WTC11 (cell line): ENCODE measurements around the gene MICA. TPM values are rescaled to one million over a fixed set of nuclear protein-coding genes. Genes with fewer than 3 reads are reported as not detected.
"Not testable (repeated sequence)": the region's sequence is repeated elsewhere in the genome, so short reads cannot be mapped to it uniquely, and the experiment has no call there.

ENCODE experiments used
- ATAC-seq: fragments of 200-7000 bp; cut with Tn5 transposase; 2 replicates; pipeline ENCODE4 v1.10.0; 2021; ENCODE audit warnings: mild to moderate bottlenecking, moderate library complexity
- CTCF ChIA-PET: fragments of 300-600 bp; sonication (Branson Sonifier 250); formaldehyde crosslinking; loops from one replicate; lab custom pipeline; 2021; ENCODE audit warnings: antibody characterized with exemption; lab: Charles Lee
- POLR2A ChIA-PET: fragments of 350-600 bp; sonication (Branson Sonifier 250); formaldehyde crosslinking; loops from one replicate; lab custom pipeline; 2021; ENCODE audit warnings: antibody characterized with exemption; lab: Charles Lee
- DNase-seq: peaks from one replicate; pipeline ENCODE4 v3.0.0; 2021; ENCODE audit warnings: low spot score
- H3K27ac Mint-ChIP-seq: 2 replicates; pipeline ENCODE4 v1.8.0; 2021; ENCODE audit warnings: mixed read lengths
- H3K27me3 Mint-ChIP-seq: 2 replicates; pipeline ENCODE4 v1.8.0; 2021; ENCODE audit warnings: low read depth, mild to moderate bottlenecking, moderate library complexity, mixed read lengths
- H3K36me3 Mint-ChIP-seq: 2 replicates; pipeline ENCODE4 v1.8.0; 2021; ENCODE audit warnings: mixed read lengths
- H3K4me1 Mint-ChIP-seq: 2 replicates; pipeline ENCODE4 v1.8.0; 2022; ENCODE audit warnings: mixed read lengths
- H3K4me3 Mint-ChIP-seq: 2 replicates; pipeline ENCODE4 v1.8.0; 2021; ENCODE audit warnings: mild to moderate bottlenecking, moderate library complexity, mixed read lengths
- H3K9me3 Mint-ChIP-seq: 2 replicates; pipeline ENCODE4 v1.8.0; 2021; ENCODE audit warnings: mixed read lengths
- E2F5 ChIP-seq: sonication (generic); formaldehyde crosslinking; IDR thresholded peaks from 2 replicates; pipeline ENCODE4 v1.8.1; 2022; ENCODE audit warnings: mild to moderate bottlenecking, moderate library complexity, missing genetic modification reagents
- ERG ChIP-seq: fragments of 250-450 bp; sonication (Bioruptor Pico); IDR thresholded peaks from 2 replicates; pipeline ENCODE4 v1.8.0; 2021; ENCODE audit warnings: mild to moderate bottlenecking
- GTF2I ChIP-seq: fragments of 250-450 bp; sonication (Bioruptor Pico); conservative IDR thresholded peaks from 2 replicates; pipeline ENCODE4 v1.4.0; 2021; ENCODE audit warnings: mild to moderate bottlenecking
- MXD4 ChIP-seq: fragments of 250-450 bp; sonication (Bioruptor Pico); IDR thresholded peaks from 2 replicates; pipeline ENCODE4 v1.8.0; 2021; ENCODE audit warnings: mild to moderate bottlenecking, moderate library complexity, borderline replicate concordance
- NR3C1 ChIP-seq: sonication (generic); formaldehyde crosslinking; conservative IDR thresholded peaks from 2 replicates; pipeline ENCODE4 v1.8.1; 2023; ENCODE audit warnings: low read depth, mild to moderate bottlenecking, missing genetic modification reagents
- RELA ChIP-seq: sonication (generic); formaldehyde crosslinking; IDR thresholded peaks from 2 replicates; pipeline ENCODE4 v1.8.1; 2022; ENCODE audit warnings: missing genetic modification reagents, mild to moderate bottlenecking, borderline replicate concordance
- SMAD3 ChIP-seq: sonication (generic); formaldehyde crosslinking; IDR thresholded peaks from 2 replicates; pipeline ENCODE4 v1.8.0; 2022; ENCODE audit warnings: missing genetic modification reagents, mild to moderate bottlenecking, borderline replicate concordance
- SP1 ChIP-seq: sonication (generic); formaldehyde crosslinking; conservative IDR thresholded peaks from 2 replicates; pipeline ENCODE4 v1.8.1; 2022; ENCODE audit warnings: missing genetic modification reagents
- TEAD1 ChIP-seq: sonication (generic); formaldehyde crosslinking; IDR thresholded peaks from 2 replicates; pipeline ENCODE4 v1.8.0; 2022; ENCODE audit warnings: mild to moderate bottlenecking, missing genetic modification reagents
- ZBTB21 ChIP-seq: sonication (generic); formaldehyde crosslinking; IDR thresholded peaks from 2 replicates; pipeline ENCODE4 v1.8.1; 2023; ENCODE audit warnings: mild to moderate bottlenecking, missing genetic modification reagents, borderline replicate concordance
- ZNF138 ChIP-seq: sonication (generic); formaldehyde crosslinking; conservative IDR thresholded peaks from 2 replicates; pipeline ENCODE4 v1.8.1; 2022; ENCODE audit warnings: mild to moderate bottlenecking, moderate library complexity, missing genetic modification reagents
- ZNF425 ChIP-seq: fragments of 250-450 bp; sonication (Bioruptor Pico); conservative IDR thresholded peaks from 2 replicates; pipeline ENCODE4 v1.9.0; 2021; ENCODE audit warnings: mild to moderate bottlenecking
- ZNF671 ChIP-seq: fragments of 250-450 bp; sonication (Bioruptor Pico); IDR thresholded peaks from 2 replicates; pipeline ENCODE4 v1.8.0; 2021; ENCODE audit warnings: mild to moderate bottlenecking
- ZSCAN18 ChIP-seq: fragments of 250-450 bp; sonication (Bioruptor Pico); IDR thresholded peaks from 2 replicates; pipeline ENCODE4 v2.1.2; 2022; ENCODE audit warnings: mild to moderate bottlenecking, moderate library complexity
- total RNA-seq: library from RNA; stranded (reverse); gene quantifications from 3 replicates; pipeline ENCODE4 v1.2.3, GENCODE V29; 2021
- TF ChIP-seq, protein P1 (sequence below): sonication (generic); formaldehyde crosslinking; IDR thresholded peaks from 2 replicates; pipeline ENCODE4 v1.8.0; 2022; ENCODE audit warnings: mild to moderate bottlenecking, missing genetic modification reagents
- TF ChIP-seq, protein P2 (sequence below): sonication (generic); formaldehyde crosslinking; IDR thresholded peaks from 2 replicates; pipeline ENCODE4 v1.8.1; 2023; ENCODE audit warnings: mild to moderate bottlenecking, missing genetic modification reagents, borderline replicate concordance
- TF ChIP-seq, protein P3 (sequence below): sonication (generic); formaldehyde crosslinking; IDR thresholded peaks from 2 replicates; pipeline ENCODE4 v1.8.0; 2023; ENCODE audit warnings: missing genetic modification reagents

The MICA gene
- total RNA-seq, 1 experiment from 2014 or later = 12.9 TPM

- TF ChIP-seq, protein P1, sequence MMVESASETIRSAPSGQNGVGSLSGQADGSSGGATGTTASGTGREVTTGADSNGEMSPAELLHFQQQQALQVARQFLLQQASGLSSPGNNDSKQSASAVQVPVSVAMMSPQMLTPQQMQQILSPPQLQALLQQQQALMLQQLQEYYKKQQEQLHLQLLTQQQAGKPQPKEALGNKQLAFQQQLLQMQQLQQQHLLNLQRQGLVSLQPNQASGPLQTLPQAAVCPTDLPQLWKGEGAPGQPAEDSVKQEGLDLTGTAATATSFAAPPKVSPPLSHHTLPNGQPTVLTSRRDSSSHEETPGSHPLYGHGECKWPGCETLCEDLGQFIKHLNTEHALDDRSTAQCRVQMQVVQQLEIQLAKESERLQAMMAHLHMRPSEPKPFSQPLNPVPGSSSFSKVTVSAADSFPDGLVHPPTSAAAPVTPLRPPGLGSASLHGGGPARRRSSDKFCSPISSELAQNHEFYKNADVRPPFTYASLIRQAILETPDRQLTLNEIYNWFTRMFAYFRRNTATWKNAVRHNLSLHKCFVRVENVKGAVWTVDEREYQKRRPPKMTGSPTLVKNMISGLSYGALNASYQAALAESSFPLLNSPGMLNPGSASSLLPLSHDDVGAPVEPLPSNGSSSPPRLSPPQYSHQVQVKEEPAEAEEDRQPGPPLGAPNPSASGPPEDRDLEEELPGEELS (CRISPR knock-in tag) = no peak
- TF ChIP-seq ERG (CRISPR knock-in tag) = no peak
Observed at GRCh38 chr6:31368461-31368860, 34.9 kb upstream of the MICA start (continued).

- H3K27ac Mint-ChIP-seq, POLR2A ChIA-PET, H3K4me1 Mint-ChIP-seq, ATAC-seq, DNase-seq, H3K36me3 Mint-ChIP-seq, H3K4me3 Mint-ChIP-seq: not testable (repeated sequence)
- Mint-ChIP-seq H3K9me3 (peaks cover 21% of the 10 kb centered on the region), H3K27me3 (peaks cover 16% of the 10 kb centered on the region)
- CTCF ChIA-PET = interaction anchor here (1.4 to 1.7 kb wide), 2 partner anchors 68 to 215 kb away, joined by 3 to 5 read pairs; partner anchors contain the start of gene TCF19
Observed at GRCh38 chr6:31374118-31374517, 29.3 kb upstream of the MICA start.

DNA sequence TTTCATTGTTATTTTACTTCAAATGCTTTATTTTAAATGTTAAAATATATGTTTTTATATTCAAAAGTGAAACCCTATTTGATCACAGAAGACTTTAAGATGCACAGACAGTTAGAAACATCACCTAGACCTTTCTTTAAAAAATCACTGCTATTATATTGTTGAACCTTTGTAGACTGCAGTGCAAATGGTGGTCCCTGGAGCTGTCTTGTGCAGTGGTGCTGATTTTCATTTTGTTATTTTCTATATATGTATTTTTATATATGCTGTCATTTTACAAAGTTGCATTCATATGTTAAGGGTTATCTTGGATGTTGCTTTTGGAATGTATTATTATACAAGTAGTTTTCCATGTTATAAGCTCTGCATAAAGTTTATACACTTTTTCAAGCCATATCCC, 27.7 kb upstream of the MICA start:
- no peak for ATAC-seq
- Mint-ChIP-seq H3K27me3 (peaks cover 9% of the 10 kb centered on the region), H3K27ac (no peak overlapping the region), H3K9me3 (peaks cover 21% of the 10 kb centered on the region), H3K4me1 (no peaks in the 10 kb centered on the region), H3K4me3 (no peak overlapping the region), H3K36me3 (no peaks in the 10 kb centered on the region)
- CTCF ChIA-PET = interaction anchor here (1.0 to 3.2 kb wide), 3 partner anchors 8 to 67 kb away, joined by 5 to 16 read pairs (median 5); no protein-coding TSS in a partner anchor
- TF ChIP-seq GTF2I (CRISPR knock-in tag) (no peak), NR3C1 (no peak), ZNF138 (CRISPR knock-in tag) (no peak), ZNF425 (CRISPR knock-in tag) (no peak), ZNF671 (CRISPR knock-in tag) (no peak), ZBTB21 (no peak), SP1 (CRISPR knock-in tag) (no peak), ZSCAN18 (CRISPR knock-in tag) (no peak), TEAD1 (CRISPR knock-in tag) (no peak), MXD4 (CRISPR knock-in tag) (no peak), RELA (CRISPR knock-in tag) (no peak), E2F5 (CRISPR knock-in tag) (no peak), SMAD3 (CRISPR knock-in tag) (no peak)
- TF ChIP-seq, protein P2, sequence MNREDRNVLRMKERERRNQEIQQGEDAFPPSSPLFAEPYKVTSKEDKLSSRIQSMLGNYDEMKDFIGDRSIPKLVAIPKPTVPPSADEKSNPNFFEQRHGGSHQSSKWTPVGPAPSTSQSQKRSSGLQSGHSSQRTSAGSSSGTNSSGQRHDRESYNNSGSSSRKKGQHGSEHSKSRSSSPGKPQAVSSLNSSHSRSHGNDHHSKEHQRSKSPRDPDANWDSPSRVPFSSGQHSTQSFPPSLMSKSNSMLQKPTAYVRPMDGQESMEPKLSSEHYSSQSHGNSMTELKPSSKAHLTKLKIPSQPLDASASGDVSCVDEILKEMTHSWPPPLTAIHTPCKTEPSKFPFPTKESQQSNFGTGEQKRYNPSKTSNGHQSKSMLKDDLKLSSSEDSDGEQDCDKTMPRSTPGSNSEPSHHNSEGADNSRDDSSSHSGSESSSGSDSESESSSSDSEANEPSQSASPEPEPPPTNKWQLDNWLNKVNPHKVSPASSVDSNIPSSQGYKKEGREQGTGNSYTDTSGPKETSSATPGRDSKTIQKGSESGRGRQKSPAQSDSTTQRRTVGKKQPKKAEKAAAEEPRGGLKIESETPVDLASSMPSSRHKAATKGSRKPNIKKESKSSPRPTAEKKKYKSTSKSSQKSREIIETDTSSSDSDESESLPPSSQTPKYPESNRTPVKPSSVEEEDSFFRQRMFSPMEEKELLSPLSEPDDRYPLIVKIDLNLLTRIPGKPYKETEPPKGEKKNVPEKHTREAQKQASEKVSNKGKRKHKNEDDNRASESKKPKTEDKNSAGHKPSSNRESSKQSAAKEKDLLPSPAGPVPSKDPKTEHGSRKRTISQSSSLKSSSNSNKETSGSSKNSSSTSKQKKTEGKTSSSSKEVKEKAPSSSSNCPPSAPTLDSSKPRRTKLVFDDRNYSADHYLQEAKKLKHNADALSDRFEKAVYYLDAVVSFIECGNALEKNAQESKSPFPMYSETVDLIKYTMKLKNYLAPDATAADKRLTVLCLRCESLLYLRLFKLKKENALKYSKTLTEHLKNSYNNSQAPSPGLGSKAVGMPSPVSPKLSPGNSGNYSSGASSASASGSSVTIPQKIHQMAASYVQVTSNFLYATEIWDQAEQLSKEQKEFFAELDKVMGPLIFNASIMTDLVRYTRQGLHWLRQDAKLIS (CRISPR knock-in tag) = no peak
- TF ChIP-seq, protein P3, sequence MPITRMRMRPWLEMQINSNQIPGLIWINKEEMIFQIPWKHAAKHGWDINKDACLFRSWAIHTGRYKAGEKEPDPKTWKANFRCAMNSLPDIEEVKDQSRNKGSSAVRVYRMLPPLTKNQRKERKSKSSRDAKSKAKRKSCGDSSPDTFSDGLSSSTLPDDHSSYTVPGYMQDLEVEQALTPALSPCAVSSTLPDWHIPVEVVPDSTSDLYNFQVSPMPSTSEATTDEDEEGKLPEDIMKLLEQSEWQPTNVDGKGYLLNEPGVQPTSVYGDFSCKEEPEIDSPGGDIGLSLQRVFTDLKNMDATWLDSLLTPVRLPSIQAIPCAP = no peak
- TF ChIP-seq, protein P1 (CRISPR knock-in tag) = no peak
- POLR2A ChIA-PET = no interaction called here
- DNase-seq = no peak
